Measurements from ENCODE around the gene ANKRD16. TPM values are rescaled to one million over a fixed set of nuclear protein-coding genes. Genes with fewer than 3 reads are reported as not detected.
"Not testable (repeated sequence)": the region's sequence is repeated elsewhere in the genome, so short reads cannot be mapped to it uniquely, and the experiment has no call there.

ANKRD16 gene
- polyA plus RNA-seq, 1 experiment: 5.9 TPM

GRCh38 chr10:5841965-5842364, 47.7 kb downstream of the ANKRD16 start:
- ChIA-PET CTCF (no interaction called here), POLR2A (no interaction called here)
- Histone ChIP-seq H3K9me3 (ENCODE audit: control insufficient read depth, insufficient read depth, low read length) (no peaks in the 10 kb centered on the region; the same call in 1 of the 2 replicates), H3K27ac (ENCODE audit: low read depth, low read length) (no peak overlapping the region), H3K4me3 (ENCODE audit: low read depth, low read length) (no peak overlapping the region), H3K27me3 (ENCODE audit: control insufficient read depth, insufficient read depth, low read length) (peaks cover 2% of the 10 kb centered on the region)
- TF ChIP-seq, protein P1, sequence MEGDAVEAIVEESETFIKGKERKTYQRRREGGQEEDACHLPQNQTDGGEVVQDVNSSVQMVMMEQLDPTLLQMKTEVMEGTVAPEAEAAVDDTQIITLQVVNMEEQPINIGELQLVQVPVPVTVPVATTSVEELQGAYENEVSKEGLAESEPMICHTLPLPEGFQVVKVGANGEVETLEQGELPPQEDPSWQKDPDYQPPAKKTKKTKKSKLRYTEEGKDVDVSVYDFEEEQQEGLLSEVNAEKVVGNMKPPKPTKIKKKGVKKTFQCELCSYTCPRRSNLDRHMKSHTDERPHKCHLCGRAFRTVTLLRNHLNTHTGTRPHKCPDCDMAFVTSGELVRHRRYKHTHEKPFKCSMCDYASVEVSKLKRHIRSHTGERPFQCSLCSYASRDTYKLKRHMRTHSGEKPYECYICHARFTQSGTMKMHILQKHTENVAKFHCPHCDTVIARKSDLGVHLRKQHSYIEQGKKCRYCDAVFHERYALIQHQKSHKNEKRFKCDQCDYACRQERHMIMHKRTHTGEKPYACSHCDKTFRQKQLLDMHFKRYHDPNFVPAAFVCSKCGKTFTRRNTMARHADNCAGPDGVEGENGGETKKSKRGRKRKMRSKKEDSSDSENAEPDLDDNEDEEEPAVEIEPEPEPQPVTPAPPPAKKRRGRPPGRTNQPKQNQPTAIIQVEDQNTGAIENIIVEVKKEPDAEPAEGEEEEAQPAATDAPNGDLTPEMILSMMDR (IDR thresholded peaks at IDR 0.05; ENCODE audit: low read depth, low read length): no peak
- DNase-seq (ENCODE audit: low read depth, low spot score): no peak

DNA sequence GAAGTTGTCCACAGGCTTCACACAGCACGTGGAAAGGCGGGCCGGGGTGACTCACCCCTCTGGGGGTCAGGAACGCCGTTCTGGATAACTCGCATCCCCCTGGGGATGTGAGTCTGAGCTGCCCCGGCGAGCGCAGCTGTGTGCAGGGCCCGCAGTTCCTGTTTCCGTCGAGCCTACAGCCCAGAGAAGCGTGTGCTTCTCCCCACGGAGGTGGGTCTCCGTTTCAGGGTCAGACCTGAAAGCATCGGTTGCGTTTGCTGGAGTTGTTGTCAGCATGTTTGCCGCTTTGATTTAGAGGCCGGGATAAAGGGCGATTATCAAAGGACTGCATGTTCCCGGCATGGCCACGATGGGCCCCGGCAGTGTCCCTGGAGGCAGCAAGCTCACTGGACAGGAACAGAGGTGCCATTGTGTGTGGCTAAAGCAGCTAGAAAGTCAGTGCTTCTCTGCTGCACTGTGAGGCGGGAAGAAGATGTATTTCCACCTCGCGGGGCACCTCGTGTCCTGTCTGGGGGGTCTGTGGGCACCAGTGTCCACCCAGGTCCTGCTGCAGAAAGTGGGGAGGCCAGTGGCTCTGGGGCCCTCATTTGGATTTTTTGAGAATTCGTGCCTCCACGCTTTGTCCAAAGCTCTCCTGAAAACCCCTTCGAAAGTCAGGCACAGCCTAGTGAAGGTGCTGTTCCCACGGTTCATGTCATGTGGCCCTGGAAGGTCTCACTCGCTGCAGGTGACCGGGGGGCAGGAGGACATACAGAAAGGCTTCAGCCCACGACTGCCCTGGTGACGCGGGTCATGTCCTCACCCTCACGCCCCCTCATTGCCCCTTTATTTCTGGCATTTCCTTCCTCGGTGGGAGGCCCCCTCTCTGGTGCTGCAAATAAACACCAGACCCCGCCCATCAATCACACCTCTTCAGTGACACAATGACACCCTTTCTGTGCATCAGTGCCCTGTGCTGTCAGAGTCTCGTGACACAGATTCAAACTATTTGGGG, 49.1 kb downstream of the ANKRD16 start:
- Histone ChIP-seq H3K27ac (ENCODE audit: low read depth, low read length) (no peak overlapping the region), H3K27me3 (ENCODE audit: control insufficient read depth, insufficient read depth, low read length) (peaks cover 2% of the 10 kb centered on the region), H3K4me3 (ENCODE audit: low read depth, low read length) (no peak overlapping the region), H3K9me3 (ENCODE audit: control insufficient read depth, insufficient read depth, low read length) (no peaks in the 10 kb centered on the region; the same call in 1 of the 2 replicates)
- no peak for DNase-seq (ENCODE audit: low read depth, low spot score)
- ChIA-PET POLR2A (no interaction called here), CTCF (interaction anchor here (0.7 kb wide), 1 partner anchor 64 kb away, joined by 3 read pairs; no protein-coding TSS in a partner anchor)
- TF ChIP-seq, protein P1 (IDR thresholded peaks at IDR 0.05; ENCODE audit: low read depth, low read length): no peak

GRCh38 chr10:5836181-5836580, 53.5 kb downstream of the ANKRD16 start:
- H3K27ac ChIP-seq (ENCODE audit: low read depth, low read length); DNase-seq (ENCODE audit: low read depth, low spot score); CTCF ChIA-PET; H3K27me3 ChIP-seq (ENCODE audit: control insufficient read depth, insufficient read depth, low read length); POLR2A ChIA-PET; H3K4me3 ChIP-seq (ENCODE audit: low read depth, low read length); H3K9me3 ChIP-seq (ENCODE audit: control insufficient read depth, insufficient read depth, low read length): not testable (repeated sequence)

GRCh38 chr10:5835446-5836095, 54.1 kb downstream of the ANKRD16 start:
- DNase-seq (ENCODE audit: low read depth, low spot score): no peak
- CTCF ChIA-PET: no interaction called here
- no peak overlapping the region for H3K4me3 ChIP-seq (ENCODE audit: low read depth, low read length)
- no peaks in the 10 kb centered on the region; the same call in 1 of the 2 replicates for H3K9me3 ChIP-seq (ENCODE audit: control insufficient read depth, insufficient read depth, low read length)
- TF ChIP-seq, protein P1 (IDR thresholded peaks at IDR 0.05; ENCODE audit: low read depth, low read length): no peak
- H3K27ac ChIP-seq (ENCODE audit: low read depth, low read length): no peak overlapping the region
- POLR2A ChIA-PET: no interaction called here
- no peaks in the 10 kb centered on the region for H3K27me3 ChIP-seq (ENCODE audit: control insufficient read depth, insufficient read depth, low read length)

- ChIA-PET CTCF (no interaction called here), POLR2A (no interaction called here)
- H3K27me3 ChIP-seq (ENCODE audit: control insufficient read depth, insufficient read depth, low read length): no peaks in the 10 kb centered on the region
- DNase-seq (ENCODE audit: low read depth, low spot score): no peak
- H3K27ac ChIP-seq (ENCODE audit: low read depth, low read length): no peak overlapping the region
- no peak overlapping the region for H3K4me3 ChIP-seq (ENCODE audit: low read depth, low read length)
- no peaks in the 10 kb centered on the region; the same call in 1 of the 2 replicates for H3K9me3 ChIP-seq (ENCODE audit: control insufficient read depth, insufficient read depth, low read length)
- TF ChIP-seq, protein P1 (IDR thresholded peaks at IDR 0.05; ENCODE audit: low read depth, low read length): no peak
Observed at GRCh38 chr10:5833814-5834213, 55.9 kb downstream of the ANKRD16 start.

All from AG04450 (cell line).